HL-60 (cell line): ENCODE data around the gene GNAQ.

Experiments
- DNase-seq, 2 experiments: peaks; one replicate each; pipeline ENCODE4 v3.0.0-alpha.2; 2010 to 2020; ENCODE audit warnings: low read depth in 1 of 2, low spot score in 1 of 2
- H3K27ac ChIP-seq: fragments of 250-450 bp; sonication (Bioruptor Pico); replicated peaks from 2 replicates; pipeline ENCODE4 v1.5.1; 2020; ENCODE audit warnings: mild to moderate bottlenecking, moderate library complexity
- H3K27me3 ChIP-seq: fragments of 250-450 bp; sonication (Bioruptor Pico); 2 replicates; pipeline ENCODE4 v1.5.1; 2021; ENCODE audit warnings: mild to moderate bottlenecking, moderate library complexity; ENCODE audit not compliant: insufficient read depth, poor library complexity, severe bottlenecking
- H3K4me3 ChIP-seq: replicated peaks from 2 replicates; pipeline ENCODE4 v1.5.1; 2011; ENCODE audit warnings: mild to moderate bottlenecking, control low read depth, low read length; ENCODE audit not compliant: insufficient read depth
- CTCF ChIP-seq: IDR thresholded peaks from one replicate; pipeline ENCODE4 v1.5.1; 2011; ENCODE audit warnings: low read length, control low read depth, inconsistent platforms; ENCODE audit not compliant: insufficient read depth
- GABPA ChIP-seq: IDR thresholded peaks from 2 replicates; pipeline ENCODE4 v1.6.1; 2012; ENCODE audit warnings: low read depth
- POLR2AphosphoS5 ChIP-seq: IDR thresholded peaks from 2 replicates; pipeline ENCODE4 v1.6.1; 2012; ENCODE audit warnings: low read depth
- REST ChIP-seq: IDR thresholded peaks from 2 replicates; pipeline ENCODE4 v1.6.1; 2012; ENCODE audit warnings: low read depth; ENCODE audit not compliant: insufficient replicate concordance
- SPI1 ChIP-seq: IDR thresholded peaks from 2 replicates; pipeline ENCODE4 v1.6.1; 2012; ENCODE audit warnings: low read depth, mild to moderate bottlenecking, borderline replicate concordance

GNAQ gene

DNA sequence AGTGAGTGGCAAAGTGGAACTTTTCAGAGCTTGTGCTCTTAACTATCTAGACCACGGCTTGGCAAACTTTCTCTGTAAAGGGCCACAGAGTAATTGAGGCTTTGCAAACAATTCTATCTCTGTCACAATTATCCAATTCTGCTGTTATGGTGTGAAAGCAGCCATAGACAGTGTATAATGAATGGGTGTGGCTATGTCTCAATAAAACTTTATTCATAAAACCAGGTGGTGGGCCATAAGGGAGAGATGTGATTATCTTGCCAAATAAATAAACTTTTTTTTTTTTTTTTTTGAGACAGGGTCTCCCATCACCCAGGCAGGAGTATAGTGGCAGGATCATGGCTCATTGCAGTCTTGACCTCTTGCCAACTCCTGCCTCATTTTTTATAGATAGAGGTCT is 304.8 kb downstream of the GNAQ start:
- TF ChIP-seq GABPA (no peak), CTCF (no peak), REST (no peak), SPI1 (no peak), POLR2AphosphoS5 (no peak)
- H3K27ac ChIP-seq: no peak overlapping the region
- DNase-seq: no peak
- no peaks in the 10 kb centered on the region for H3K27me3 ChIP-seq
- H3K4me3 ChIP-seq: no peak overlapping the region

DNA sequence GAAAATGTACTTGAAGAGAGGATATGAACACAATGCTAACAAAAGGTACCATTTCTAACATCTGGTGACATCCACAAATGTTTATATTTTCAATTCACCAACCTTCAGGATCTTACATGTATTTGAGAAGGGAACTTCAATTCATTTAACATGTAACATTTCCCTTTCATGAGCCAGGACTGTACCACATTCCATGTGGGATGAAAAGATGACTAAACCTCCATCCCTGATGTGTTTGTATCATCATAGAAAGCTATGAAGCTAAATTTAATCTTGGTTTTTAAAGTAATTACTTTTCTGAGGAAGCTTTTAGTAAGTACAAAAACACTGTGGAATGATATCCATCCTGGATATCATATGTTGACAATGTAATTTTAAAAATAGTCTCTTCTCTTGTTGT is 305.3 kb downstream of the GNAQ start:
- no peak for DNase-seq
- Histone ChIP-seq H3K27ac (no peak overlapping the region), H3K27me3 (no peaks in the 10 kb centered on the region), H3K4me3 (no peak overlapping the region)
- TF ChIP-seq GABPA: no peak
- TF ChIP-seq POLR2AphosphoS5: no peak
- no peak for TF ChIP-seq REST
- no peak for TF ChIP-seq SPI1
- no peak for TF ChIP-seq CTCF

GRCh38 chr9:77725820-77726219 is 305.8 kb downstream of the GNAQ start:
- no peaks in the 10 kb centered on the region for H3K27me3 ChIP-seq
- TF ChIP-seq GABPA (no peak), REST (no peak), CTCF (no peak), SPI1 (no peak)
- no peak for DNase-seq
- H3K4me3 ChIP-seq: no peak overlapping the region
- H3K27ac ChIP-seq: no peak overlapping the region
